Measurements from ENCODE around the gene COMMD3.

- no peak for TF ChIP-seq EZH2 (IDR thresholded peaks at IDR 0.05; ENCODE audit: borderline replicate concordance, insufficient read depth, low read depth, low read length, poor library complexity, severe bottlenecking)
- TF ChIP-seq CTCF (IDR thresholded peaks at IDR 0.05) = no peak
Measured at GRCh38 chr10:22310928-22311327, 5.3 kb upstream of the COMMD3 start.

Data from B cell (primary cell).